Mesenchymal stem cell (in vitro differentiated cells and primary cell): ENCODE measurements around the gene RFX1.

Experiments used
- DNase-seq: peaks from one replicate; pipeline ENCODE4 v3.0.0-alpha.2; 2013
- H2AFZ ChIP-seq: one replicate; pipeline ENCODE4 v1.6.1; 2013; ENCODE audit warnings: low read depth, mild to moderate bottlenecking, control low read depth, inconsistent platforms, low read length, moderate library complexity
- H2AK5ac ChIP-seq: 2 replicates; pipeline ENCODE4 v1.6.1; 2013; ENCODE audit warnings: low read length, moderate library complexity, mild to moderate bottlenecking, inconsistent platforms; ENCODE audit not compliant: severe bottlenecking
- H2BK120ac ChIP-seq: one replicate; pipeline ENCODE4 v1.6.1; 2013; ENCODE audit warnings: low read depth, mild to moderate bottlenecking, inconsistent platforms, low read length, moderate library complexity
- H2BK12ac ChIP-seq, 2 experiments: one replicate each; pipeline ENCODE4 v1.6.1; 2013; ENCODE audit warnings: inconsistent platforms in 2 of 2, low read length in 2 of 2, mild to moderate bottlenecking in 2 of 2, moderate library complexity in 2 of 2, control low read depth in 1 of 2
- H2BK15ac ChIP-seq: one replicate; pipeline ENCODE4 v1.6.1; 2013; ENCODE audit warnings: mild to moderate bottlenecking, low read depth, inconsistent platforms; ENCODE audit not compliant: poor library complexity, severe bottlenecking
- H2BK5ac ChIP-seq: 2 replicates; pipeline ENCODE4 v1.6.1; 2013; ENCODE audit warnings: low read depth, mild to moderate bottlenecking, low read length, control low read depth, inconsistent platforms; ENCODE audit not compliant: poor library complexity, severe bottlenecking
- H3K14ac ChIP-seq, 2 experiments: one replicate each; pipeline ENCODE4 v1.6.1; 2013; ENCODE audit warnings: inconsistent platforms in 2 of 2, low read length in 2 of 2, control low read depth in 1 of 2, mild to moderate bottlenecking in 1 of 2, moderate library complexity in 1 of 2
- H3K18ac ChIP-seq, 2 experiments: one replicate each; pipeline ENCODE4 v1.6.1; 2013; ENCODE audit warnings: inconsistent platforms in 2 of 2, low read length in 2 of 2, control low read depth in 1 of 2, low read depth in 1 of 2, mild to moderate bottlenecking in 1 of 2
- H3K23ac ChIP-seq, 2 experiments: one replicate each; pipeline ENCODE4 v1.6.1; 2013; ENCODE audit warnings: inconsistent platforms in 2 of 2, low read length in 2 of 2, mild to moderate bottlenecking in 2 of 2, moderate library complexity in 2 of 2, control low read depth in 1 of 2
- H3K27ac ChIP-seq: 2 replicates; pipeline ENCODE4 v1.5.1; 2013; ENCODE audit warnings: mild to moderate bottlenecking, moderate library complexity, low read length, control low read depth, inconsistent platforms; ENCODE audit not compliant: poor library complexity, severe bottlenecking
- H3K27me3 ChIP-seq, 2 experiments: 2 replicates each; pipeline versions ENCODE4 v1.6.1 to v1.7.0; 2013; ENCODE audit warnings: low read length in 2 of 2, mild to moderate bottlenecking in 2 of 2, moderate library complexity in 2 of 2, control low read depth in 1 of 2, inconsistent platforms in 1 of 2; ENCODE audit not compliant: control insufficient read depth in 1 of 2, insufficient read depth in 1 of 2
- H3K36me3 ChIP-seq, 2 experiments: 2 replicates each; pipeline versions ENCODE4 v1.6.1 to v1.7.0; 2013; ENCODE audit warnings: low read length in 2 of 2, control low read depth in 1 of 2, inconsistent platforms in 1 of 2, low read depth in 1 of 2, mild to moderate bottlenecking in 1 of 2; ENCODE audit not compliant: insufficient read depth in 2 of 2, control insufficient read depth in 1 of 2
- H3K4ac ChIP-seq, 2 experiments: one replicate each; pipeline ENCODE4 v1.6.1; 2013; ENCODE audit warnings: inconsistent platforms in 2 of 2, low read length in 2 of 2, mild to moderate bottlenecking in 2 of 2, moderate library complexity in 2 of 2, control low read depth in 1 of 2, low read depth in 1 of 2
- H3K4me1 ChIP-seq: 2 replicates; pipeline ENCODE4 v1.6.1; 2013; ENCODE audit warnings: low read depth, low read length, control low read depth; ENCODE audit not compliant: control insufficient read depth, insufficient read depth
- H3K4me2 ChIP-seq: 2 replicates; pipeline ENCODE4 v1.6.1; 2013; ENCODE audit warnings: low read length, mild to moderate bottlenecking, inconsistent platforms; ENCODE audit not compliant: poor library complexity, severe bottlenecking
- H3K4me3 ChIP-seq, 2 experiments: 2 replicates each; pipeline versions ENCODE4 v1.5.1 to v1.7.0; 2013; ENCODE audit warnings: low read length in 2 of 2, mild to moderate bottlenecking in 2 of 2, control low read depth in 1 of 2, low read depth in 1 of 2; ENCODE audit not compliant: insufficient read depth in 1 of 2
- H3K79me1 ChIP-seq: replicated peaks from 2 replicates; pipeline ENCODE4 v1.6.1; 2013; ENCODE audit warnings: mild to moderate bottlenecking, control low read depth, low read length, inconsistent platforms; ENCODE audit not compliant: poor library complexity, severe bottlenecking
- H3K9ac ChIP-seq: 2 replicates; pipeline ENCODE4 v1.7.0; 2013; ENCODE audit warnings: mild to moderate bottlenecking, low read length, moderate library complexity
- H3K9me3 ChIP-seq: 2 replicates; pipeline ENCODE4 v1.7.0; 2013; ENCODE audit warnings: mild to moderate bottlenecking, low read length; ENCODE audit not compliant: control insufficient read depth
- H4K8ac ChIP-seq: one replicate; pipeline ENCODE4 v1.6.1; 2013; ENCODE audit warnings: inconsistent platforms, mild to moderate bottlenecking, low read length, moderate library complexity
- H4K91ac ChIP-seq: one replicate; pipeline ENCODE4 v1.6.1; 2013; ENCODE audit warnings: mild to moderate bottlenecking, low read length, inconsistent platforms
- WGBS: methylation state at CpG from one replicate; pipeline ENCODE4 v1.1.7; 2013; ENCODE audit warnings: mixed read lengths; 5-methylcytosine and 5-hydroxymethylcytosine counted together

RFX1 gene

DNA sequence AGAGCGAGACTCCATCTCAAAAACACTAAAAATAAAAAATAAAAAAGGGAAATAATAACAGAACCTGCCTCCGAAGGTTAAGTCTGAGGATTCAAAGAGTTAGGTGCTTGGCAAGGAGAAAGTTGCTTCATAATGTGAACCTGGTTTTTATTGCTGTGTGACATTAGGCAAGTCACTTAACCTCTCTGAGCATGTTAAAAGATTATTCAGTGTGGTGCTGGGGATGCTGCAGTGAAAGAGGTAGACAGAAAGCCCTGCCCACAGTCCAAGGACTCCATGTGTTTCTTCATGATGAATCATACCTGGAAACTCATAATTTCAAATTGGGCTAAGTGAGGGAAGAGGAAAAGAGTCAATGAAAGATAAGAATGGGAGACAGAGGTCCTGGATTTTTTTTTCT is 27.8 kb upstream of the RFX1 start:
- no peak overlapping the region for H3K23ac ChIP-seq
- H3K4ac ChIP-seq, result no peak overlapping the region
- H3K14ac ChIP-seq, result no peak overlapping the region
- H2AK5ac ChIP-seq, result no peak overlapping the region
- H2AFZ ChIP-seq, result no peak overlapping the region
- H2BK120ac ChIP-seq, result no peak overlapping the region
- H3K4me2 ChIP-seq, result no peak overlapping the region
- H4K91ac ChIP-seq, result no peak overlapping the region
- H3K9me3 ChIP-seq, result no peaks in the 10 kb centered on the region
- no peak overlapping the region for H2BK5ac ChIP-seq
- H3K36me3 ChIP-seq, result no peaks in the 10 kb centered on the region
- 91% methylated on average over 1 of the region's 2 CpGs for WGBS
- no peak overlapping the region for H3K18ac ChIP-seq
- H3K27ac ChIP-seq, result no peak overlapping the region
- no peak for DNase-seq
- no peak overlapping the region for H4K8ac ChIP-seq
- H2BK15ac ChIP-seq, result no peak overlapping the region
- no peak overlapping the region for H2BK12ac ChIP-seq
- H3K27me3 ChIP-seq, result peaks cover 0 to 18% of the 10 kb centered on the region in 2 experiments
- H3K4me3 ChIP-seq, result no peak overlapping the region
- H3K9ac ChIP-seq, result no peak overlapping the region
- peaks cover 11% of the 10 kb centered on the region for H3K4me1 ChIP-seq
- H3K79me1 ChIP-seq, result no peaks in the 10 kb centered on the region

DNA sequence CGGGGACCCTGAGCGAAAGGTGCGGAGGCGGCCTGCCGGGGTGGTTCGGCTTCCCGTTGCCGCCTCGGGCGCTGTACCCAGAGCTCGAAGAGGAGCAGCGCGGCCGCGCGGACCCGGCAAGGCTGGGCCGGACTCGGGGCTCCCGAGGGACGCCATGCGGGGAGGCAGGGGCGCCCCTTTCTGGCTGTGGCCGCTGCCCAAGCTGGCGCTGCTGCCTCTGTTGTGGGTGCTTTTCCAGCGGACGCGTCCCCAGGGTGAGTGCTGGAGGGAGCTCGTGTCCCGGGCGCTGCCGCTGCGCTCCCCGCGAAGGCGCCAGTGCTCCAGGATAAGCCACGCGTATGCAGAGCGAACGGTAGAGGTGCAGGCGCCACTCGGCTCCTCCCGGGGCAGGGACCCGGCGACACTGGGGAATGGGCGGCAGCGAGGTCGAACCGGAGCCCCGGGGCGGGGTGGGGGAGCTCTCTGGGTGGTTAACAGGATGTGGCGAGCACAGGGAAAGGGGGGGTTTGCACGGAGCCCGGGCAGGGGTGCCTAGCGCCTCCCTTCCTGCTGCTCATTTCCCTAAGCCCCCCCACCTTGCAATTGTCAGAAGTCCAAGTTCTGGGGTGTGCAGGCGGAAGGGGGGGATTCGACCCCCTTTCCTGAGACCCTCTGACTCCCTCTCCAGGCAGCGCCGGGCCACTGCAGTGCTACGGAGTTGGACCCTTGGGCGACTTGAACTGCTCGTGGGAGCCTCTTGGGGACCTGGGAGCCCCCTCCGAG is 25.8 kb upstream of the RFX1 start, which contains the start of gene IL27RA:
TSS of gene IL27RA (plus strand) at position 44 of the 762 bp plus-strand sequence. CDS start at position 155, 111 bp downstream.
- Histone ChIP-seq H3K14ac (peak within 1 kb of the TSS in 1 of 2 experiments; percentile 61), H3K27ac (no peak within 1 kb of the TSS), H3K4me1 (peaks cover 11% of the 10 kb centered on the region), H3K4me3 (peak within 1 kb of the TSS; percentile 65 to 73), H2BK12ac (peak within 1 kb of the TSS in 1 of 2 experiments; percentile 90), H3K79me1 (no peaks in the 10 kb centered on the region), H3K18ac (peak within 1 kb of the TSS; percentile 64 to 86), H2BK120ac (peak within 1 kb of the TSS; percentile 64), H3K4me2 (peak within 1 kb of the TSS; percentile 98), H3K23ac (peak within 1 kb of the TSS in 1 of 2 experiments; percentile 42), H3K27me3 (peaks cover 8 to 37% of the 10 kb centered on the region in 2 experiments), H4K91ac (peak within 1 kb of the TSS; percentile 52), H2BK15ac (peak within 1 kb of the TSS; percentile 60), H4K8ac (peak within 1 kb of the TSS; percentile 87), H2AK5ac (no peak within 1 kb of the TSS), H2AFZ (peak within 1 kb of the TSS; percentile 55), H3K4ac (peak within 1 kb of the TSS in 1 of 2 experiments; percentile 21), H3K9ac (peak within 1 kb of the TSS; percentile 57), H3K36me3 (no peaks in the 10 kb centered on the region), H2BK5ac (no peak within 1 kb of the TSS), H3K9me3 (no peaks in the 10 kb centered on the region)
- peak; percentile 70 for DNase-seq
- WGBS, result 1% methylated on average over 43 of the region's 63 CpGs

DNA sequence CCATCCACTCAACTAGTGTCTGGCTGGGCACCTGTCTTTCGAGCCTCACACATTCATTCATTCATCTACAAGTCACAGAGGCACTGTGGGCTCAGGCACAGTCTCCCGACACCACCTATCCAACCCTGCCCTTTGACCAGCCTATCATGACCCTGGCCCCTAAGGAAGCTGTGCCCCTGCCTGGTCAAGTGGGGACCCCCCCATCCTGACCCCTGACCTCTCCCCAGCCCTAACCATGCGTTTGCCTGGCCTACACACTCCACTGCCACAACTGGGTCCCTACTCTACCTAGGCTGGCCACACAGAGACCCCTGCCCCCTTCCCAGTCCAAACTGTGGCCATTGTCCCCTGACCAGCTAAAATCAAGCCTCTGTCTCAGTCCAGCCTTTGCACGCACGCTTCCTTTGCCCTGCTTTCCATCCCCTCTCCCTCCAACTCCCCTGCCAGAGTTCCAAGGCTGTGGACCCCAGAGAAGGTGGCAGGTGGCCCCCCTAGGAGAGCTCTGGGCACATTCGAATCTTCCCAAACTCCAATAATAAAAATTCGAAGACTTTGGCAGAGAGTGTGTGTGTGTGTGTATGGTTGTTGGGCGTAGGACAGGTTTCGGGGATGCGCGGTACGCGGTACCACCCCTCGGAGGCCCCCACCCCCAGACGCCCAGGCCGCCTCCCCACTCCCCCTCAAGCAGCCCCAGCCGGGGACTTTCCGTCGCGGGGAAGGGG is 25.0 kb upstream of the RFX1 start:
- Histone ChIP-seq H4K91ac (peak overlapping the region; percentile 52), H2BK12ac (no peak overlapping the region), H3K14ac (peak overlapping the region in 1 of 2 experiments; percentile 59), H3K4me2 (peak overlapping the region; percentile 98), H3K9me3 (no peaks in the 10 kb centered on the region), H3K4me3 (peak overlapping the region in 1 of 2 experiments; percentile 65), H3K27me3 (peaks cover 8 to 39% of the 10 kb centered on the region in 2 experiments), H3K27ac (no peak overlapping the region), H2AFZ (peak overlapping the region; percentile 55), H3K4me1 (peaks cover 11% of the 10 kb centered on the region), H3K79me1 (no peaks in the 10 kb centered on the region), H3K9ac (peak overlapping the region; percentile 57), H3K23ac (peak overlapping the region in 1 of 2 experiments; percentile 42), H2BK5ac (no peak overlapping the region), H2AK5ac (no peak overlapping the region), H3K36me3 (no peaks in the 10 kb centered on the region), H3K4ac (no peak overlapping the region), H2BK15ac (no peak overlapping the region), H3K18ac (peak overlapping the region in 1 of 2 experiments; percentile 86), H2BK120ac (peak overlapping the region; percentile 64), H4K8ac (no peak overlapping the region)
- no peak for DNase-seq
- WGBS, result 33% methylated on average over 11 of the region's 20 CpGs

DNA sequence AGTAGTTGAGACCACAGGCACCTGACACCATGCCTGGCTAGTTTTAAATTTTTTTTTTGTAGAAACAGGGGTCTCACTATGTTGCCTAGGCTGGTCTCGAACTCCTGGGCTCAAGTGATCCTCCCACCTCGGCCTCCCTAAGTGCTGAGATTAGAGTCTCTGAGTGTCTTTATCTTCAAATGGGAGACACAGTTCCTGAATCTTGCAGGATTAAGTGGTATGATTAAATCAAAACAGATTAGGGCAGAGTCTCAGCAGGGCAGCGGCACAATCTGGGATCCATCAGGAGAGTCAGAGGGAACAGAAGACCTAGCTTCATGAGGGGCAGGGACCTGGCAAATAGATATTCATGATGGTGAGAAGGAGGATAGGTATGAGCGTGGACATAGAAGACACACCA is 22.8 kb upstream of the RFX1 start:
- H3K14ac ChIP-seq, result no peak overlapping the region
- no peak overlapping the region for H2AK5ac ChIP-seq
- H3K9ac ChIP-seq, result no peak overlapping the region
- no peaks in the 10 kb centered on the region for H3K79me1 ChIP-seq
- no peak overlapping the region for H2BK12ac ChIP-seq
- no peak overlapping the region for H3K18ac ChIP-seq
- H2BK120ac ChIP-seq, result no peak overlapping the region
- H3K27me3 ChIP-seq, result peaks cover 8 to 39% of the 10 kb centered on the region in 2 experiments
- no peaks in the 10 kb centered on the region for H3K36me3 ChIP-seq
- H3K4me3 ChIP-seq, result no peak overlapping the region
- WGBS, result 85% methylated on average over 4 of the region's 4 CpGs
- H3K9me3 ChIP-seq, result no peaks in the 10 kb centered on the region
- no peak overlapping the region for H2BK15ac ChIP-seq
- H3K23ac ChIP-seq, result no peak overlapping the region
- H3K27ac ChIP-seq, result no peak overlapping the region
- peaks cover 11% of the 10 kb centered on the region for H3K4me1 ChIP-seq
- DNase-seq, result no peak
- no peak overlapping the region for H4K91ac ChIP-seq
- H2AFZ ChIP-seq, result no peak overlapping the region
- no peak overlapping the region for H3K4me2 ChIP-seq
- no peak overlapping the region for H3K4ac ChIP-seq
- H2BK5ac ChIP-seq, result no peak overlapping the region
- no peak overlapping the region for H4K8ac ChIP-seq
